Stimulated activated naive CD4-positive, alpha-beta T cell treated with Interleukin-2 at 50 U/mL for 16 hours (primary cell): ENCODE results near the gene STIMATE.

Source experiments
- DNase-seq: peaks from one replicate; lab custom pipeline; 2025; lab: John Stamatoyannopoulos, UW

STIMATE gene

GRCh38 chr3:52791366-52791765 is 106.0 kb downstream of the STIMATE start:
- DNase-seq: no peak

DNA sequence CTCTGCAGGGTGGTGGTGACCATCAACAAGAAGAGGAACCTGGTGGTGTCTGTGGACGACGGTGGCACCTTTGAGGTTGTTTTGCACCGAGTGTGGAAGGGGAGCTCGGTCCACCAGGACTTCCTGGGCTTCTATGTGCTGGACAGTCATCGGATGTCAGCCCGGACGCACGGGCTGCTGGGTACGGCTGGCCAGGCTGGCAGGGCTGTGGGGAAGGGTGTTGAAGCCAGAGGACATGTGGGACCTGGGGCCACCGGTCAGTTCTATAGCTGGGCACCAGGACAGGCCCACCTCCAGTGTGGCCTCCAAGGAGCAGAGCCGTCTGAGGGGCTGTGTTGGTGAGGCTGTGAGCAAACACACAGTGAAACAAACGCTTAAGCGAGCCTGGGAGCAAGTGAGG is 106.6 kb downstream of the STIMATE start:
- DNase-seq: no peak

- DNase-seq: no peak
Measured at GRCh38 chr3:52790337-52790736, 107.0 kb downstream of the STIMATE start.

DNA sequence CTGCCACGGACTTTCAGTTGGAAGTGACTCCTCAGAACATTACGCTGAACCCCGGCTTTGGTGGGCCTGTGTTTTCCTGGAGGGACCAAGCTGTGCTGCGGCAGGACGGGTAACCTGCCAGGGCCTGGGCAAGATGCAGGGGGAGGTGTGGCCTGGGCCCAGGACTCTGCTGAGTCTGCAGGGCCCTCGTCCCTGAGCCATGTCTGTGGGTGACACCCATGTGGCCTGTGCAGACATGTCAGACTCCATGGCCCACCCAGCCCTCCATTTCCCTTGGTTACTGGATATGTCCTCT is 107.7 kb downstream of the STIMATE start:
- DNase-seq: no peak

GRCh38 chr3:52788890-52789745 is 108.2 kb downstream of the STIMATE start:
- no peak for DNase-seq

- DNase-seq: no peak
Measured at GRCh38 chr3:52787672-52788625, 109.4 kb downstream of the STIMATE start.

- no peak for DNase-seq
Measured at GRCh38 chr3:52787246-52787645, 110.1 kb downstream of the STIMATE start.
